ENCODE results near the gene SERP2. TPM values are rescaled to one million over a fixed set of nuclear protein-coding genes. Genes with fewer than 3 reads are reported as not detected.

The SERP2 gene
- total RNA-seq, 3 donors from 2014 or later = 0.63 to 0.76 TPM; not detected in 1

DNA sequence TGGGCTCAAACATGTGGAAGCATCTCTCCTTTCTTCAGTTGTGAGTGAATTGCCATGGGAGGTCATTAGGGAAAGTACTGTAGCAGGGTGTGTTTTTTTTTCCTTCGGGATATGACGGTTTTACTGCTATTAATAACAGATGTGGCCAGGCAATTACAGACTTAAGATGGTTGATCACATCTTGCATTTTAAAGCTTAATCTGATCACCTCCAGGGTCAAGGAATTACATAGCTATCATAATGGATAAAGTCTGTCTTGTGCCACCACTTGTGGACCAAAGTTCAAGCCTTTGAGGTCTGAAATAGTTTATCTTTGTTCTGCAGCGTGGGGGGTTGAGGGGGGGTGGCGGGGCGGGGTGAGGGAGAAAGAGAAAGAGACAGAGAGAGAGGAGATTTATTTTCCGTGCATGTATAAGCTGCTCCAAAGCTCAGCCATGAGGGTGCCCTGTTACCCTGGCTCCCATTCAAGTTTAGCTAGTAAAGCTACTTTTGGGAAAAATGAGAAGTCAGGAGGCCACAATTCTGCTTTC lies 5.5 kb upstream of the SERP2 start:
- H3K4me3 Mint-ChIP-seq = no peak overlapping the region
- peaks cover 24% of the 10 kb centered on the region for H3K27me3 Mint-ChIP-seq (ENCODE audit: low read depth)

GRCh38 chr13:44368599-44369368 lies 4.8 kb upstream of the SERP2 start:
- Mint-ChIP-seq H3K4me1 (ENCODE audit: low read depth) (peaks cover 2% of the 10 kb centered on the region), H3K36me3 (ENCODE audit: insufficient read depth) (no peaks in the 10 kb centered on the region), H3K27me3 (ENCODE audit: low read depth) (peaks cover 25% of the 10 kb centered on the region), H3K4me3 (no peak overlapping the region), H3K9me3 (no peaks in the 10 kb centered on the region)
- DNase-seq (no peak), ATAC-seq (no peak)

More for the DNA sequence above, 5.5 kb upstream of the SERP2 start:
- Mint-ChIP-seq H3K4me1 (ENCODE audit: low read depth) (peaks cover 2% of the 10 kb centered on the region), H3K9me3 (no peaks in the 10 kb centered on the region), H3K36me3 (ENCODE audit: insufficient read depth) (no peaks in the 10 kb centered on the region)
- ATAC-seq (no peak), DNase-seq (no peak)

- Mint-ChIP-seq H3K9me3 (no peaks in the 10 kb centered on the region), H3K27me3 (ENCODE audit: low read depth) (peaks cover 39% of the 10 kb centered on the region), H3K36me3 (ENCODE audit: insufficient read depth) (no peaks in the 10 kb centered on the region), H3K4me3 (no peak overlapping the region), H3K4me1 (ENCODE audit: low read depth) (peaks cover 6% of the 10 kb centered on the region)
- ATAC-seq = peak in 1 of 2 donors; percentile 22
- no peak for DNase-seq
Measured at GRCh38 chr13:44371421-44371820, 2.2 kb upstream of the SERP2 start.

DNA sequence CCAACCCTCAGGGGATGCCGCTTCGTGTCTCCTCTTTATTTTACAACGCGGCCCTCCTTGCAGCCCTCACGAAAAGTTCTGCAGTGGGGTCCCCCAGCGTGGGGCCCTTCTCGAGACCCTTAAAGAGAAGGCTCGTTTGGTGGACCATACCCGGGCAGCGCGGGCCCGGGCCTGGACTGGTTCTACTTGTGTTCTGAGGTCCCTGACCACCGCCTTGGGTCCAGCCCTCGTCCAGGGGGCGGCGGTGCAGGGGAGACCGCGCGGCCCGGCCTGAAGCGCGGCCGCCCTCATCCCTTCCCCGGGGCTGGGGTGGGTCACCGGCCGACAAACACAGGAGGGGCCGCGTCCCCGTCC lies 400 bp upstream of the SERP2 start:
- H3K36me3 Mint-ChIP-seq (ENCODE audit: insufficient read depth) = no peaks in the 10 kb centered on the region
- no peak for ATAC-seq
- H3K4me3 Mint-ChIP-seq = no peak overlapping the region
- H3K27me3 Mint-ChIP-seq (ENCODE audit: low read depth) = peaks cover 45% of the 10 kb centered on the region
- no peak for DNase-seq
- H3K9me3 Mint-ChIP-seq = no peaks in the 10 kb centered on the region
- H3K4me1 Mint-ChIP-seq (ENCODE audit: low read depth) = peaks cover 6% of the 10 kb centered on the region

DNA sequence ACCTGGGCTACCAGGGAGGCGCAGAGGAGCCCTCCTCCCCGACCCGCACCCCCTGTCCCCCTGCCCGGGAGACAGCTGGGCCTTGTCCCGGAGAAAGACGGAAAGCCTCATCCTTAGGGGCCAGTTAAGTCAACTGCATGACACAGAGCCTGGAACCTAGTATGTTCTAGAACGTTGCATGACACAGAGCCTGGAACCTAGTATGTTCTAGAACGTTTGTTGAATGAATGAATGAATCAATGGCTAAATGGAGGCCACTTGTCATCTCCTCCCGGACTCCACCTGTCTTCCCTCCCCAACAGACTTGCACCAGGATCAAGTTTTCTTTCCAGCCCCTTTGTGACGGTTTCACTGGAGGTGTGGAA lies 706 bp downstream of the SERP2 start:
- Mint-ChIP-seq H3K4me1 (ENCODE audit: low read depth) (peaks cover 6% of the 10 kb centered on the region), H3K9me3 (no peaks in the 10 kb centered on the region), H3K4me3 (no peak overlapping the region), H3K36me3 (ENCODE audit: insufficient read depth) (no peaks in the 10 kb centered on the region), H3K27me3 (ENCODE audit: low read depth) (peaks cover 45% of the 10 kb centered on the region)
- ATAC-seq (no peak), DNase-seq (no peak)

- ATAC-seq (no peak), DNase-seq (no peak)
- H3K27me3 Mint-ChIP-seq (ENCODE audit: low read depth) = peaks cover 21% of the 10 kb centered on the region
- no peaks in the 10 kb centered on the region for H3K36me3 Mint-ChIP-seq (ENCODE audit: insufficient read depth)
- peaks cover 3% of the 10 kb centered on the region for H3K4me1 Mint-ChIP-seq (ENCODE audit: low read depth)
- H3K9me3 Mint-ChIP-seq = no peaks in the 10 kb centered on the region
- H3K4me3 Mint-ChIP-seq = no peak overlapping the region
Measured at GRCh38 chr13:44378277-44378676, 4.7 kb downstream of the SERP2 start.

DNA sequence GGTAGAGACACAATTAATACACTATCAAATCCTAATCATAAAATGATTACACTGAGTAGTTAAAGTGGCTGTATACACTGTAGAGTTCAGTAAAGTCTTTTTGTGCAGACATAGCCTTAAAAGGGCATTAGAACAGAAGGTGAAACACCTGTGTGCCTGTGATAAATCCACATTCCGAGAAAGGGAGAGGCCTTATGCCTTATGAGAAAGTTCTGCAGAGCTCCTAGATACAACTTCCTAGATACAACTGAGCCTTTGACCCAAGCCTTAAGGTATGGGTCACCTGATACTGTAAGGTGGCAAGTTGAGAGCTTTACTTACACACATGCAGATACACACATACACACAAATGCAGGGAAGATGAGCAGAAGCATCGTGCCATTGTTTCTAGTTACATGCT lies 6.3 kb downstream of the SERP2 start:
- Mint-ChIP-seq H3K4me3 (no peak overlapping the region), H3K4me1 (ENCODE audit: low read depth) (no peaks in the 10 kb centered on the region), H3K27me3 (ENCODE audit: low read depth) (peaks cover 15% of the 10 kb centered on the region), H3K9me3 (no peaks in the 10 kb centered on the region), H3K36me3 (ENCODE audit: insufficient read depth) (no peaks in the 10 kb centered on the region)
- ATAC-seq = no peak
- no peak for DNase-seq

GRCh38 chr13:44380404-44381165 lies 7.0 kb downstream of the SERP2 start:
- no peaks in the 10 kb centered on the region for H3K36me3 Mint-ChIP-seq (ENCODE audit: insufficient read depth)
- no peaks in the 10 kb centered on the region for H3K9me3 Mint-ChIP-seq
- DNase-seq (no peak), ATAC-seq (no peak)
- H3K4me1 Mint-ChIP-seq (ENCODE audit: low read depth) = no peaks in the 10 kb centered on the region
- peaks cover 10% of the 10 kb centered on the region for H3K27me3 Mint-ChIP-seq (ENCODE audit: low read depth)
- no peak overlapping the region for H3K4me3 Mint-ChIP-seq

- DNase-seq (no peak), ATAC-seq (no peak)
- H3K4me3 Mint-ChIP-seq = no peak overlapping the region
- no peaks in the 10 kb centered on the region for H3K9me3 Mint-ChIP-seq
- H3K27me3 Mint-ChIP-seq (ENCODE audit: low read depth) = no peaks in the 10 kb centered on the region
- H3K4me1 Mint-ChIP-seq (ENCODE audit: low read depth) = no peaks in the 10 kb centered on the region
- no peaks in the 10 kb centered on the region for H3K36me3 Mint-ChIP-seq (ENCODE audit: insufficient read depth)
Measured at GRCh38 chr13:44382635-44383145, 9.1 kb downstream of the SERP2 start.

DNA sequence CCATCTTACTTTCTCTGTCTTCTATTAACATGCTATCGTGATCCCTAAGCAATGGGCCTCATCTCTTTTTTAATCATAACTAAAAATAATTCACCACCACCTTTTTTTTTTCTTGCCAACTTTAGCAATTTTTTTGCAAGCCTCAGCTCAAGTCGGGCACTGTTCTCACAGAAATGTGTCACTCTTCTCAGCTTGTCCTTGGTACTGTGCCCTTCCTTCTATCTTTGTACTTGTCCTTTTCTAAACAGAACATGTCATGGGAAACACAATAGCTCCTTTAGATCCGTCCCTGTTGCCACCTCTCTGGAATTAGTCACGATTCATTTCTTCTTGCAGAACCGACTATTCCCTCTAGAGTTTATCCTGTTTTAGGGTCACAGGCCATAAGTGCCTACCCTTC lies 10.3 kb downstream of the SERP2 start:
- no peak for ATAC-seq
- Mint-ChIP-seq H3K36me3 (ENCODE audit: insufficient read depth) (no peaks in the 10 kb centered on the region), H3K4me1 (ENCODE audit: low read depth) (no peaks in the 10 kb centered on the region), H3K9me3 (no peaks in the 10 kb centered on the region), H3K4me3 (no peak overlapping the region), H3K27me3 (ENCODE audit: low read depth) (no peaks in the 10 kb centered on the region)
- DNase-seq = no peak

DNA sequence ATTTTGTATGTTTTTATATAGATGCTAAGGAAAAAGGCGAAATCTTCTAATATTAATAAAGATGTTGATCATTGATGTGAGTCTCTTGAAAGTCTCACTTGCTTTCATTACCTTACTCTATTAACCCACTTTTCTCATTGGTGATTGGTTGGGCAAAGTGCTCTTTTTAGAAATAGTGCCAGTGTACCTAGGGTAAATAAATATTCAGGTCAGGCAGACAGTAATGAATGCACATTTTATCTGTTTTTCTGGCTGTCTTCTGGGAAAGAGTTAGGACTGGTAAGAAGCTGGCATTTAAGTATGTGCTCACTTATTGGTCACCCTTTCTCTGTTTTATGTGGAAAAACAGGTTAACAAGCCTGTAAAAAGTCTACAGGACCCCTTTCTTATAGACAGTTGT lies 11.2 kb downstream of the SERP2 start:
- H3K4me1 Mint-ChIP-seq (ENCODE audit: low read depth) = no peaks in the 10 kb centered on the region
- H3K9me3 Mint-ChIP-seq = no peaks in the 10 kb centered on the region
- DNase-seq (no peak), ATAC-seq (no peak)
- H3K27me3 Mint-ChIP-seq (ENCODE audit: low read depth) = no peaks in the 10 kb centered on the region
- no peaks in the 10 kb centered on the region for H3K36me3 Mint-ChIP-seq (ENCODE audit: insufficient read depth)
- H3K4me3 Mint-ChIP-seq = no peak overlapping the region

DNA sequence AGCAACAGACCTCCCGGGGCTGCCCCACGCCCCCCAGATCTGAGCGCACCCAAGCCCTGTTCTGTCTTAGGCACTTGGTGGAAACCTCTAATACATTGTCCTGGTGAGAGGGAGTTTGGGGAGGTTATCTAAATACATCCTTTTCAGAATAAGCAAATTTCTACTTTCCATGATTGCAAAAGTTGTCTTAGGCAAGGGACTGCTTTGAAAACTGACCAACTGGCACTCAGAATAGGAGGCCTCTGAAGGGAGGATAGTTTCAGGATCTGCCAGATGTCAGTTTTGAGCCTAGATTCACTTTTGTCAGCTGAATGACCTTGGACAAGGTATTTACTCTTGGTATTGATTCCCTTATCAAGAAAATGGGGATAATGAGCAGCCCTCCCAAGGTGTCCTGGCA lies 11.8 kb downstream of the SERP2 start:
- Mint-ChIP-seq H3K27me3 (ENCODE audit: low read depth) (no peaks in the 10 kb centered on the region), H3K4me3 (no peak overlapping the region), H3K9me3 (no peaks in the 10 kb centered on the region), H3K36me3 (ENCODE audit: insufficient read depth) (no peaks in the 10 kb centered on the region), H3K4me1 (ENCODE audit: low read depth) (no peaks in the 10 kb centered on the region)
- DNase-seq (no peak), ATAC-seq (no peak)

- Mint-ChIP-seq H3K36me3 (ENCODE audit: insufficient read depth) (no peaks in the 10 kb centered on the region), H3K9me3 (no peaks in the 10 kb centered on the region), H3K4me1 (ENCODE audit: low read depth) (no peaks in the 10 kb centered on the region), H3K27me3 (ENCODE audit: low read depth) (no peaks in the 10 kb centered on the region), H3K4me3 (no peak overlapping the region)
- DNase-seq (no peak), ATAC-seq (no peak)
Measured at GRCh38 chr13:44385847-44386246, 12.2 kb downstream of the SERP2 start.

DNA sequence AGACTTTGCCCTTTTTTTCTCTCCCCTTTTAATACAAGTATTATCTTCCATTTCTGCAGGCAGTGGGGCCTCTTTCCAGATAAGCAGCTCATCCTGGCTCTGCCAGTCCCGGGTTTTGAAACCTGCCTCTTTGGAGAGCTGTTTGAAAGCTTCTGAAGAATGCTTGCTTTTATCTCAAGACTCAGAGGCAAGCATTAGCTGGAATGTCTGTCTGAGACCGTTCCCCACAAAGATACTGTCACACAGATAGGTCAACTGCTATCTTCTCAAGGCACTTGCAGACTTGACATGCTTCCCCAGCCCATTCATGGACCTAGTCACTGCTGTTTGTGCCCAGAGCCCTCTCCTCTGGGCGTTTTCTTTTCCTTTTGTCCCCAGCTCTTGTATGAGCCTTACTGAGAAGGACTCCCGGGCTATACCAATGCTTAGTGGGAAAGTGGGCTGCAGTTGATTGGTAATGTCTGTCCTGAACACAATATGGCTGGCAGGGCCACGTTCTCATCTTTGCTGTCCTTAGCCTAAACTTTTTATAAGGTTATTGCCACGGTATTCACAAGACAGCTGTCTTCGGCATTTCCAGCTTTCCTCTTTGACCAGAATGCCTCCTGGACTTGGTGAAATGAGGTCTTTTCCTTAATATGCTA lies 13.4 kb downstream of the SERP2 start:
- ATAC-seq (no peak), DNase-seq (no peak)
- Mint-ChIP-seq H3K4me3 (no peak overlapping the region), H3K9me3 (no peaks in the 10 kb centered on the region), H3K36me3 (ENCODE audit: insufficient read depth) (no peaks in the 10 kb centered on the region), H3K27me3 (ENCODE audit: low read depth) (no peaks in the 10 kb centered on the region), H3K4me1 (ENCODE audit: low read depth) (no peaks in the 10 kb centered on the region)

Data from activated T-cell treated with anti-CD3 and anti-CD28 coated beads, Interleukin-2, amount 50 U/mL, for 4 hours (primary cell).